Measurements from ENCODE around the gene RNF224.

Gene RNF224

GRCh38 chr9:137226338-137227053 is 806 bp upstream of the RNF224 start:
- Mint-ChIP-seq H3K27me3 (peaks cover 24% of the 10 kb centered on the region), H3K4me3 (no peak overlapping the region), H3K4me1 (peaks cover 20% of the 10 kb centered on the region), H3K36me3 (no peaks in the 10 kb centered on the region), H3K9me3 (no peaks in the 10 kb centered on the region), H3K27ac (no peak overlapping the region)
- no peak for ATAC-seq

GRCh38 chr9:137227853-137228505 is 677 bp downstream of the RNF224 start:
- Mint-ChIP-seq H3K27ac (peak overlapping the region; percentile 58), H3K4me3 (no peak overlapping the region)
- no peak for ATAC-seq

GRCh38 chr9:137228506-137228967 is 1.2 kb downstream of the RNF224 start:
- H3K36me3 Mint-ChIP-seq = no peaks in the 10 kb centered on the region
- H3K27me3 Mint-ChIP-seq = peaks cover 35% of the 10 kb centered on the region
- peaks cover 13% of the 10 kb centered on the region for H3K4me1 Mint-ChIP-seq
- H3K9me3 Mint-ChIP-seq = no peaks in the 10 kb centered on the region
- no peak overlapping the region for H3K27ac Mint-ChIP-seq
- no peak overlapping the region for H3K4me3 Mint-ChIP-seq
- no peak for ATAC-seq

More at GRCh38 chr9:137227853-137228505, 677 bp downstream of the RNF224 start:
- Mint-ChIP-seq H3K9me3 (no peaks in the 10 kb centered on the region), H3K36me3 (no peaks in the 10 kb centered on the region), H3K4me1 (peaks cover 16% of the 10 kb centered on the region), H3K27me3 (peaks cover 35% of the 10 kb centered on the region)

- Mint-ChIP-seq H3K27me3 (peaks cover 35% of the 10 kb centered on the region), H3K9me3 (no peaks in the 10 kb centered on the region), H3K4me3 (no peak overlapping the region), H3K27ac (no peak overlapping the region), H3K4me1 (peaks cover 7% of the 10 kb centered on the region), H3K36me3 (no peaks in the 10 kb centered on the region)
- no peak for ATAC-seq
These were observed 1.9 kb downstream of the RNF224 start for GRCh38 chr9:137228968-137229896.

- Mint-ChIP-seq H3K4me3 (no peak overlapping the region), H3K9me3 (no peaks in the 10 kb centered on the region), H3K27ac (no peak overlapping the region), H3K36me3 (no peaks in the 10 kb centered on the region), H3K4me1 (peaks cover 14% of the 10 kb centered on the region), H3K27me3 (peaks cover 43% of the 10 kb centered on the region)
- ATAC-seq = no peak
These were observed 2.8 kb downstream of the RNF224 start for GRCh38 chr9:137229903-137230704.

- Mint-ChIP-seq H3K27me3 (peaks cover 47% of the 10 kb centered on the region), H3K36me3 (no peaks in the 10 kb centered on the region), H3K9me3 (no peaks in the 10 kb centered on the region), H3K4me3 (no peak within 1 kb of the TSS), H3K4me1 (peaks cover 20% of the 10 kb centered on the region), H3K27ac (no peak within 1 kb of the TSS)
- ATAC-seq = no peak
These were observed 3.5 kb downstream of the RNF224 start, which contains the start of gene SLC34A3 for GRCh38 chr9:137230705-137231371. SLC34A3 (plus strand) TSS chr9:137230901; CDS start chr9:137231703, 802 bp downstream.

- no peak overlapping the region for H3K27ac Mint-ChIP-seq
- no peak for ATAC-seq
- H3K4me1 Mint-ChIP-seq = peaks cover 25% of the 10 kb centered on the region
- H3K36me3 Mint-ChIP-seq = no peaks in the 10 kb centered on the region
- peaks cover 47% of the 10 kb centered on the region for H3K27me3 Mint-ChIP-seq
- no peak overlapping the region for H3K4me3 Mint-ChIP-seq
- H3K9me3 Mint-ChIP-seq = no peaks in the 10 kb centered on the region
These were observed 4.2 kb downstream of the RNF224 start for GRCh38 chr9:137231372-137232039.

GRCh38 chr9:137232101-137232500 is 4.8 kb downstream of the RNF224 start:
- peaks cover 30% of the 10 kb centered on the region for H3K4me1 Mint-ChIP-seq
- peaks cover 47% of the 10 kb centered on the region for H3K27me3 Mint-ChIP-seq
- no peak overlapping the region for H3K4me3 Mint-ChIP-seq
- ATAC-seq = no peak
- no peak overlapping the region for H3K27ac Mint-ChIP-seq
- no peaks in the 10 kb centered on the region for H3K36me3 Mint-ChIP-seq
- H3K9me3 Mint-ChIP-seq = no peaks in the 10 kb centered on the region

GRCh38 chr9:137232510-137232909 is 5.2 kb downstream of the RNF224 start:
- Mint-ChIP-seq H3K9me3 (no peaks in the 10 kb centered on the region), H3K36me3 (no peaks in the 10 kb centered on the region), H3K4me1 (peaks cover 30% of the 10 kb centered on the region), H3K4me3 (no peak overlapping the region), H3K27ac (no peak overlapping the region), H3K27me3 (peaks cover 44% of the 10 kb centered on the region)
- no peak for ATAC-seq

GRCh38 chr9:137233143-137233980 is 6.1 kb downstream of the RNF224 start:
- ATAC-seq = no peak
- Mint-ChIP-seq H3K27ac (no peak overlapping the region), H3K27me3 (peaks cover 38% of the 10 kb centered on the region), H3K36me3 (no peaks in the 10 kb centered on the region), H3K4me3 (no peak overlapping the region), H3K4me1 (peaks cover 34% of the 10 kb centered on the region), H3K9me3 (no peaks in the 10 kb centered on the region)

- peak overlapping the region; percentile 63 for H3K27ac Mint-ChIP-seq
- H3K4me3 Mint-ChIP-seq = no peak overlapping the region
- no peaks in the 10 kb centered on the region for H3K9me3 Mint-ChIP-seq
- no peak for ATAC-seq
- no peaks in the 10 kb centered on the region for H3K36me3 Mint-ChIP-seq
- peaks cover 41% of the 10 kb centered on the region for H3K4me1 Mint-ChIP-seq
- peaks cover 38% of the 10 kb centered on the region for H3K27me3 Mint-ChIP-seq
These were observed 6.9 kb downstream of the RNF224 start for GRCh38 chr9:137234055-137234697.

- Mint-ChIP-seq H3K27ac (peak overlapping the region; percentile 63), H3K4me3 (peak overlapping the region; percentile 45)
These were observed 7.6 kb downstream of the RNF224 start for GRCh38 chr9:137234758-137235423.

More at GRCh38 chr9:137234758-137235423, 7.6 kb downstream of the RNF224 start:
- no peaks in the 10 kb centered on the region for H3K9me3 Mint-ChIP-seq
- no peaks in the 10 kb centered on the region for H3K36me3 Mint-ChIP-seq
- ATAC-seq = peak; percentile 49
- peaks cover 48% of the 10 kb centered on the region for H3K4me1 Mint-ChIP-seq
- peaks cover 38% of the 10 kb centered on the region for H3K27me3 Mint-ChIP-seq
